ENCODE data around the gene LRTM2.

LRTM2 gene

GRCh38 chr12:1839464-1839863, 19.1 kb downstream of the LRTM2 start:
- no peaks in the 10 kb centered on the region for H4K20me1 ChIP-seq (ENCODE audit: insufficient read depth)
- H3K9ac ChIP-seq = no peak overlapping the region
- no peak overlapping the region for H2AFZ ChIP-seq (ENCODE audit: low read depth)
- TF ChIP-seq CTCF (conservative IDR thresholded peaks at IDR 0.05; ENCODE audit: low read depth, low read length) = no peak
- no peak overlapping the region for H3K27ac ChIP-seq
- H3K4me2 ChIP-seq = no peak overlapping the region
- peaks cover 47% of the 10 kb centered on the region; the same call in 1 of the 2 replicates for H3K27me3 ChIP-seq (ENCODE audit: insufficient read depth, low read depth)
- no peaks in the 10 kb centered on the region for H3K79me2 ChIP-seq (ENCODE audit: insufficient read depth, low read depth)
- no peaks in the 10 kb centered on the region for H3K36me3 ChIP-seq (ENCODE audit: insufficient read depth)
- no peaks in the 10 kb centered on the region for H3K4me1 ChIP-seq (ENCODE audit: low read depth, poor library complexity, severe bottlenecking)
- H3K4me3 ChIP-seq (IDR thresholded peaks at IDR 0.05; ENCODE audit: insufficient read depth, low read depth, low read length) = no peak overlapping the region

GRCh38 chr12:1839956-1840951, 19.9 kb downstream of the LRTM2 start:
- Histone ChIP-seq H3K36me3 (ENCODE audit: insufficient read depth) (no peaks in the 10 kb centered on the region), H3K9ac (no peak overlapping the region), H3K27me3 (ENCODE audit: insufficient read depth, low read depth) (peaks cover 49% of the 10 kb centered on the region; the same call in 1 of the 2 replicates), H3K4me2 (no peak overlapping the region), H3K79me2 (ENCODE audit: insufficient read depth, low read depth) (no peaks in the 10 kb centered on the region), H3K4me3 (IDR thresholded peaks at IDR 0.05; ENCODE audit: insufficient read depth, low read depth, low read length) (no peak overlapping the region), H3K27ac (no peak overlapping the region), H3K4me1 (ENCODE audit: low read depth, poor library complexity, severe bottlenecking) (no peaks in the 10 kb centered on the region), H2AFZ (ENCODE audit: low read depth) (no peak overlapping the region), H4K20me1 (ENCODE audit: insufficient read depth) (no peaks in the 10 kb centered on the region)
- no peak for TF ChIP-seq CTCF (conservative IDR thresholded peaks at IDR 0.05; ENCODE audit: low read depth, low read length)

GRCh38 chr12:1840981-1841425, 20.6 kb downstream of the LRTM2 start:
- H3K4me3 ChIP-seq (IDR thresholded peaks at IDR 0.05; ENCODE audit: insufficient read depth, low read depth, low read length) = no peak overlapping the region
- H3K9ac ChIP-seq = no peak overlapping the region
- H3K27ac ChIP-seq = no peak overlapping the region
- no peak for TF ChIP-seq CTCF (conservative IDR thresholded peaks at IDR 0.05; ENCODE audit: low read depth, low read length)
- no peak overlapping the region for H2AFZ ChIP-seq (ENCODE audit: low read depth)
- no peaks in the 10 kb centered on the region for H3K79me2 ChIP-seq (ENCODE audit: insufficient read depth, low read depth)
- H4K20me1 ChIP-seq (ENCODE audit: insufficient read depth) = no peaks in the 10 kb centered on the region
- no peaks in the 10 kb centered on the region for H3K36me3 ChIP-seq (ENCODE audit: insufficient read depth)
- H3K27me3 ChIP-seq (ENCODE audit: insufficient read depth, low read depth) = peaks cover 49% of the 10 kb centered on the region; the same call in 1 of the 2 replicates
- no peak overlapping the region for H3K4me2 ChIP-seq
- H3K4me1 ChIP-seq (ENCODE audit: low read depth, poor library complexity, severe bottlenecking) = no peaks in the 10 kb centered on the region

GRCh38 chr12:1841586-1842182, 21.3 kb downstream of the LRTM2 start:
- H3K4me1 ChIP-seq (ENCODE audit: low read depth, poor library complexity, severe bottlenecking) = no peaks in the 10 kb centered on the region
- H3K27ac ChIP-seq = no peak overlapping the region
- no peak for TF ChIP-seq CTCF (conservative IDR thresholded peaks at IDR 0.05; ENCODE audit: low read depth, low read length)

More at GRCh38 chr12:1841586-1842182, 21.3 kb downstream of the LRTM2 start:
- Histone ChIP-seq H2AFZ (ENCODE audit: low read depth) (no peak overlapping the region), H3K4me3 (IDR thresholded peaks at IDR 0.05; ENCODE audit: insufficient read depth, low read depth, low read length) (no peak overlapping the region), H3K79me2 (ENCODE audit: insufficient read depth, low read depth) (no peaks in the 10 kb centered on the region), H3K4me2 (no peak overlapping the region), H3K27me3 (ENCODE audit: insufficient read depth, low read depth) (peaks cover 47% of the 10 kb centered on the region; the same call in 1 of the 2 replicates), H4K20me1 (ENCODE audit: insufficient read depth) (no peaks in the 10 kb centered on the region), H3K36me3 (ENCODE audit: insufficient read depth) (no peaks in the 10 kb centered on the region), H3K9ac (no peak overlapping the region)
